ENCODE measurements around the gene CPNE4. TPM values are rescaled to one million over a fixed set of nuclear protein-coding genes. Genes with fewer than 3 reads are reported as not detected.

The CPNE4 gene
- total and polyA plus RNA-seq, 2 donors from 2014 or later: 0.79 to 1.2 TPM

DNA sequence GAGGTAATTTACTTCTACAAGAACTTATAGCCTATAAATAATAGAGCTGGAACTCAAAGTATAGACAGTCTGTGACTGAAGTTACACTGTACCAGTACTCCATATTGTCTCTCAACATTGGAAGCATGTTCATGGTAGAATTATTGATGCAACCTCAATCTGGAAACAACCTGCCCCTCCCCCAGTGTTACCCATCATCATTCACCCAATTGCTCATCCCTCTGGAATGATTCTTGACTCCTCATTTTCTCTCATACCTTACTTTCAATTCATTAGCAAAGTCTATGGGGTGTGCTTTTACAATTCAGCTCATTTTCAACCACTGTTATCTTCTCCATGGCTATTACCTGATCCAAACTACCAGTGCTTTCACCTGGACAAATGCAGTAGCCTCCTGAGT lies 151.7 kb downstream of the CPNE4 start:
- DNase-seq (no peak), FAIRE-seq (no peak)
- Histone ChIP-seq H3K4me3 (ENCODE audit: low read length in 3 of 3) (no peak overlapping the region), H3K27me3 (ENCODE audit: control insufficient read depth, insufficient read depth, low read length) (no peaks in the 10 kb centered on the region), H3K36me3 (ENCODE audit: control insufficient read depth in 2 of 3, insufficient read depth in 3 of 3, low read length in 3 of 3) (no peaks in the 10 kb centered on the region), H3K9ac (ENCODE audit: low read length in 3 of 3) (no peak overlapping the region), H3K27ac (ENCODE audit: low read depth in 2 of 2, low read length in 2 of 2) (no peak overlapping the region), H3K4me1 (ENCODE audit: control insufficient read depth in 2 of 3, insufficient read depth in 2 of 3, low read depth in 1 of 3, low read length in 3 of 3) (no peaks in the 10 kb centered on the region), H3K9me3 (ENCODE audit: control insufficient read depth in 2 of 3, insufficient read depth in 1 of 3, low read length in 3 of 3) (no peaks in the 10 kb centered on the region)
- intact Hi-C loops (cut with DNase I): no loop called here
- TF ChIP-seq CTCF (IDR thresholded peaks at IDR 0.05; ENCODE audit: borderline replicate concordance, extremely low read depth, insufficient read depth): no peak

GRCh38 chr3:131881777-131882176 lies 153.0 kb downstream of the CPNE4 start:
- FAIRE-seq: no peak
- DNase-seq: no peak
- no peaks in the 10 kb centered on the region for H3K36me3 ChIP-seq (ENCODE audit: control insufficient read depth in 2 of 3, insufficient read depth in 3 of 3, low read length in 3 of 3)
- H3K27ac ChIP-seq (ENCODE audit: low read depth in 2 of 2, low read length in 2 of 2): no peak overlapping the region
- no peaks in the 10 kb centered on the region for H3K9me3 ChIP-seq (ENCODE audit: control insufficient read depth in 2 of 3, insufficient read depth in 1 of 3, low read length in 3 of 3)
- no peak overlapping the region for H3K4me3 ChIP-seq (ENCODE audit: low read length in 3 of 3)
- H3K9ac ChIP-seq (ENCODE audit: low read length in 3 of 3): no peak overlapping the region
- H3K4me1 ChIP-seq (ENCODE audit: control insufficient read depth in 2 of 3, insufficient read depth in 2 of 3, low read depth in 1 of 3, low read length in 3 of 3): no peaks in the 10 kb centered on the region
- H3K27me3 ChIP-seq (ENCODE audit: control insufficient read depth, insufficient read depth, low read length): no peaks in the 10 kb centered on the region
- intact Hi-C loops (cut with DNase I): no loop called here
- no peak for TF ChIP-seq CTCF (IDR thresholded peaks at IDR 0.05; ENCODE audit: borderline replicate concordance, extremely low read depth, insufficient read depth)

- no peak overlapping the region for H3K4me3 ChIP-seq (ENCODE audit: low read length in 3 of 3)
- FAIRE-seq (no peak), DNase-seq (no peak)
- no peaks in the 10 kb centered on the region for H3K9me3 ChIP-seq (ENCODE audit: control insufficient read depth in 2 of 3, insufficient read depth in 1 of 3, low read length in 3 of 3)
- no peaks in the 10 kb centered on the region for H3K4me1 ChIP-seq (ENCODE audit: control insufficient read depth in 2 of 3, insufficient read depth in 2 of 3, low read depth in 1 of 3, low read length in 3 of 3)
- intact Hi-C loops (cut with DNase I): no loop called here
- H3K36me3 ChIP-seq (ENCODE audit: control insufficient read depth in 2 of 3, insufficient read depth in 3 of 3, low read length in 3 of 3): no peaks in the 10 kb centered on the region
- TF ChIP-seq CTCF (IDR thresholded peaks at IDR 0.05; ENCODE audit: borderline replicate concordance, extremely low read depth, insufficient read depth): no peak
- no peaks in the 10 kb centered on the region for H3K27me3 ChIP-seq (ENCODE audit: control insufficient read depth, insufficient read depth, low read length)
- H3K27ac ChIP-seq (ENCODE audit: low read depth in 2 of 2, low read length in 2 of 2): no peak overlapping the region
- no peak overlapping the region for H3K9ac ChIP-seq (ENCODE audit: low read length in 3 of 3)
Observed at GRCh38 chr3:131880948-131881347, 153.9 kb downstream of the CPNE4 start.

GRCh38 chr3:131868203-131868602 lies 166.6 kb downstream of the CPNE4 start:
- DNase-seq (no peak), FAIRE-seq (no peak)
- no peak for TF ChIP-seq CTCF (IDR thresholded peaks at IDR 0.05; ENCODE audit: borderline replicate concordance, extremely low read depth, insufficient read depth)
- no peaks in the 10 kb centered on the region for H3K4me1 ChIP-seq (ENCODE audit: control insufficient read depth in 2 of 3, insufficient read depth in 2 of 3, low read depth in 1 of 3, low read length in 3 of 3)
- intact Hi-C loops (cut with DNase I): no loop called here
- no peaks in the 10 kb centered on the region for H3K27me3 ChIP-seq (ENCODE audit: control insufficient read depth, insufficient read depth, low read length)
- H3K9me3 ChIP-seq (ENCODE audit: control insufficient read depth in 2 of 3, insufficient read depth in 1 of 3, low read length in 3 of 3): no peaks in the 10 kb centered on the region
- no peak overlapping the region for H3K4me3 ChIP-seq (ENCODE audit: low read length in 3 of 3)
- no peak overlapping the region for H3K9ac ChIP-seq (ENCODE audit: low read length in 3 of 3)
- H3K27ac ChIP-seq (ENCODE audit: low read depth in 2 of 2, low read length in 2 of 2): no peak overlapping the region
- H3K36me3 ChIP-seq (ENCODE audit: control insufficient read depth in 2 of 3, insufficient read depth in 3 of 3, low read length in 3 of 3): no peaks in the 10 kb centered on the region

Measured in kidney (tissue), 14 donors.